ENCODE data around the gene PLCB2.

GRCh38 chr15:40342416-40343320, 34.9 kb upstream of the PLCB2 start:
- no peak for TF ChIP-seq ZNF280D (tag by site-specific recombination; IDR thresholded peaks at IDR 0.05)
- TF ChIP-seq CTCF (tag by site-specific recombination; IDR thresholded peaks at IDR 0.05), result no peak
- TF ChIP-seq ZNF658 (tag by site-specific recombination; IDR thresholded peaks at IDR 0.05), result no peak
- TF ChIP-seq ZNF513 (tag by site-specific recombination; IDR thresholded peaks at IDR 0.05), result no peak
- no peak for TF ChIP-seq KLF16 (tag by site-specific recombination; IDR thresholded peaks at IDR 0.05)
- no peak for TF ChIP-seq ZNF843 (tag by site-specific recombination; IDR thresholded peaks at IDR 0.05)
- no peak for TF ChIP-seq ZNF555 (tag by site-specific recombination; conservative IDR thresholded peaks at IDR 0.05)
- TF ChIP-seq KLF9 (tag by site-specific recombination; IDR thresholded peaks at IDR 0.05; ENCODE audit: low read depth), result no peak
- no peak for TF ChIP-seq WT1 (tag by site-specific recombination; IDR thresholded peaks at IDR 0.05)
- no peak for TF ChIP-seq PATZ1 (tag by site-specific recombination; IDR thresholded peaks at IDR 0.05)
- TF ChIP-seq ZNF560 (tag by site-specific recombination; IDR thresholded peaks at IDR 0.05; ENCODE audit: borderline replicate concordance), result no peak
- TF ChIP-seq ATF2 (tag by site-specific recombination; IDR thresholded peaks at IDR 0.05; ENCODE audit: low read depth), result no peak
- TF ChIP-seq ZNF157 (tag by site-specific recombination; IDR thresholded peaks at IDR 0.05), result no peak
- TF ChIP-seq ZNF311 (tag by site-specific recombination; IDR thresholded peaks at IDR 0.05; ENCODE audit: borderline replicate concordance), result no peak
